ENCODE results near the gene THOC2.
"Not testable (repeated sequence)": the region's sequence is repeated elsewhere in the genome, so short reads cannot be mapped to it uniquely, and the experiment has no call there.

DNA sequence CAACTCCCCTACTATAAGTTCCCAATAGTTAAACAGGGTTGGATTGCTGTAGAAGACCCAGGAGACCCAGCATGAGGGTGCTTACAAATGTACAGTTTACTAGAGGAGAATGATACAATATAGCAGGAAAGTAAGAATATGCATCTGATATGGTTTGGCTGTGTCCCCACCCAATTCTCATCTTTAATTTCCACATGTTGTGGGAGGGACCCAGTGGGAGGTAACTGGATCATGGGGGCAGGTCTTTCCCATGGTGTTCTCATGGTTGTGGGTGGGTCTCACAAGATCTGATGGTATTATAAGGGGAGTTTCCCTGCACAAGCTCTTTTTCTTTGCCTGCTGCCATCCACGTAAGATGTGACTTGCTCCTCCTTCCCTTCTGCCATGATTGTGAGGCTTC lies 24.9 kb upstream of the THOC2 start:
- not testable (repeated sequence) for TF ChIP-seq EP300, POLR2AphosphoS5, POLR2A (IDR thresholded peaks at IDR 0.05)

Data from upper lobe of left lung (tissue), 4 donors.